Measurements from ENCODE around the gene NFATC1.
A peak's percentile ranks its signal among the peaks of the same experiment; 100 is the strongest.

The NFATC1 gene

GRCh38 chr18:79393181-79393634, 2.5 kb upstream of the NFATC1 start:
- peak; percentile 6 for DNase-seq

DNA sequence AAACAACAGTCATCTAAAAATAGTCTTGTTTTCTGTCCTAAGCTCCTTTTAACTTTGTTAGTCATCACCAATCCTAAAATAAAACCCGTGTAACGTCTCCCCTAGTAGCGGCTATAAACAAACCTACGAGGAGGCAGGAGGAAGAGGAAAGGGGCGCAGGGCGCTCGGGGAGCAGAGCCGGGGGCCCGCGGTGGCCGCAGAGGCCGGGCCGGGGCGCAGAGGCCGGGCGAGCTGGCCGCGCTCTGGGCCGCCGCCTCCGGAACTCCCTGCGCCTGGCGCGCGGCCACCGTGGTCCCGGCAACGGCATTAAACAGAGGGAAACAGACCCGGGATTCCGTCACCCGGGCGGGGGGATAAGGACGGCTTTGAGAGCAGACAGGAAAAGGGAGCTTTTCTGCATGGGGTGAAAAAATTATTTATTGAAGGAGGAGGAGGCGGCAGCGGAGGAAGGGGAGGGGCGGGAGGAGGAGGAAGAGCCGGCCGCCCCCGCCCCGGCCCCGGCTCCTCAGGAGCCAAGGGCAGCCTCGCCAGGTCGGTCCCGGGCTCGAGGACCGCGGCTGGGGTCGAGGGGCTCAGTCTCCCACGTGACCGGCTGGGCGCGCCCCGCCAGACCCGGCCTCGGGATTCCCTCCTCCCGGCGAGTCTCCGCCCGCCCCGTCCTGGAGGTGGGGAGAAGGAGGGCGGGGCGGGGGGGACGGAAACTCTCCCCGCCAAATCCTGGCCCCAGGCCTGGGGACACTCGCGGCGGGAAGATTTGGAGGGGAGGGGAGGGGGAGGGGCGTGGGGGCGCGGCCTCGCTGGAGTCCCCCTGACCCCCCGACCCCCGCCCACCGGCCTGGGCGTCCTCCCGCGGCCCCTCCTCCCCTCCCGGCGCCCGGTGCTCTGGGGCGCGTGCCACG, 1.8 kb upstream of the NFATC1 start:
- peak; percentile 64 for DNase-seq

GRCh38 chr18:79394534-79395307, 1.0 kb upstream of the NFATC1 start:
- peak; percentile 55 for DNase-seq

DNA sequence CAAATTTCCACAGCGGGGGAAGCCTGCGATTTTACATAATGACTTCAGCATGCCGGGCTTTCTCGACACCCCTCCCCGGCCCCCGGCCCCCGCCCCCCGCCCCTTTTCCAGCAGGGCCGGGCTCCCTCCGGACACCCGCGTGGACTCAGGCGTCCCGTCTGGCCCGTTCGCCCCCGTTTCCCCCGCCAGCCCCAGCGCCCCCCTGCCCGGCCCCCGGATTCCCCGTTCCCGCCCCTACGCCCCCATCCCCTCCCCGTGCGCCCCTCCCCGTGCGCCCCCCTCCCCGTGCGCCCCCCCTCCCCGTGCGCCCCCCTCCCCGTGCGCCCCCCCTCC, 456 bp upstream of the NFATC1 start:
- no peak for DNase-seq

DNA sequence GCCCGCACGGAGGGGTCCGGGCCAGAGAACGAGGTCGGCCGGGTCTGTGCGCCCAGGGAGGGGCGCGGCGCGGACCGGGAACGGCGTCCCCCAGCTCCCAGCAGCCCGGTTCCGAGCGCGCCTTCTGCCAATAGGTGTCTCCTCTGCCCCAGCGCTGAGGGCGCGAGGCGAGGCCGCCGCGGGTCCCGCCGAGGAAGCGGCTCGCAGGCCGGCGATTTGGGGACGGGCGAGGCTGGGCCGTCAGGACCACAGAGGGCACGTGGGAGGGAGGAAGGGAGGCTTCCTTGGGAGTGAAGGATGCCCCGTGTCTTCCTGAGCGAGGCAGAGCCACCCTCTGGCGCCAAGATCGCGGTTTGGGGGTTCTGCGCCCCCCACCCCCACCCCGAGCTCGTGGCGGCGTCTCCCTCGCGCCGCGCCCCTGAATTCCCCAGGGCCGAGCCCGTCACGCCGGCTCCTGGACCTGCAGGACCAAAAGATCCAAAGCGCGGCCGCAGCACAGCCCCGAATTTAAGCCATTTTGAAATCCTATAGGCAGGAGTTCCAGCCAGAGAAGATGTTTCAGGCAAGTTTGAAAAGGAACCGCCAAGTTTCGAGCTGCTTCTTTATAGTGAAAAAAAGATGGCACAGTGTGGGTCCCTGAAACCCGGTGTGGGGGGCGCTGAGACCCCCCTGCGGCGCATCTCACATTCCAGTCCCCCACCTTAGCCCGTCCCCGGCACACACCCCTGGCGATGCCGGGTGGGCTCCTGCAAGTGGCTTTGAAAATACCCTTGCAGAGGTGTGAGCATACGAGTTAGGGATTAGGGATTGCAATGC, 909 bp downstream of the NFATC1 start:
- peak; percentile 48 for DNase-seq

DNA sequence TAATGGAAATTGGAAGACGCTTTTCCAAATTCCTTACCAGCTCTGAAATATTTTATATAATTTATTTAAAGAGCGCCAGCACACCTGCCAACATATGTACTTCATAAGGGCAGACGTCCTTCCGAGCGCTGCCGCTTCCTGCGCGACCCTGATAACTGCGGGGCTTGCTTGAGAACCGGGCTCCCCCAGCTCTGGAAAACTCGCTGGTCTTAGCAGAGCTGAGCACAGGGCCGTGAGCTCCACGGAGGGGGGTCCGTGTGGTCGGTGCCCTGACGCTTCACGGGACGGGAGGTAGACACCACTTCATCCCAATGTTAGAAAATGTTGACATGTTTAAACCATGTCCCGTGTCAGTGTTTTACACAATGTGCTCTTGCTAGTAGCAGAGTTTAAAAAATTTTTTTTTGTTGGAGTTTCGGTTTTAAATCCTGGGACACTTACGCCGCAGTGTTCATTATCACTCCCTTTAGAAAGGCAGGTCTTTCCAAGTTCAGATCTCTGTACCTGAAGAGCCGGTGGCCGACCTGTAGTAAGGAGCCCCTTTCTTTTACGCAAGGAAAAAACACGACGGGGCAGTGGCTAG, 1.6 kb downstream of the NFATC1 start:
- no peak for DNase-seq

DNA sequence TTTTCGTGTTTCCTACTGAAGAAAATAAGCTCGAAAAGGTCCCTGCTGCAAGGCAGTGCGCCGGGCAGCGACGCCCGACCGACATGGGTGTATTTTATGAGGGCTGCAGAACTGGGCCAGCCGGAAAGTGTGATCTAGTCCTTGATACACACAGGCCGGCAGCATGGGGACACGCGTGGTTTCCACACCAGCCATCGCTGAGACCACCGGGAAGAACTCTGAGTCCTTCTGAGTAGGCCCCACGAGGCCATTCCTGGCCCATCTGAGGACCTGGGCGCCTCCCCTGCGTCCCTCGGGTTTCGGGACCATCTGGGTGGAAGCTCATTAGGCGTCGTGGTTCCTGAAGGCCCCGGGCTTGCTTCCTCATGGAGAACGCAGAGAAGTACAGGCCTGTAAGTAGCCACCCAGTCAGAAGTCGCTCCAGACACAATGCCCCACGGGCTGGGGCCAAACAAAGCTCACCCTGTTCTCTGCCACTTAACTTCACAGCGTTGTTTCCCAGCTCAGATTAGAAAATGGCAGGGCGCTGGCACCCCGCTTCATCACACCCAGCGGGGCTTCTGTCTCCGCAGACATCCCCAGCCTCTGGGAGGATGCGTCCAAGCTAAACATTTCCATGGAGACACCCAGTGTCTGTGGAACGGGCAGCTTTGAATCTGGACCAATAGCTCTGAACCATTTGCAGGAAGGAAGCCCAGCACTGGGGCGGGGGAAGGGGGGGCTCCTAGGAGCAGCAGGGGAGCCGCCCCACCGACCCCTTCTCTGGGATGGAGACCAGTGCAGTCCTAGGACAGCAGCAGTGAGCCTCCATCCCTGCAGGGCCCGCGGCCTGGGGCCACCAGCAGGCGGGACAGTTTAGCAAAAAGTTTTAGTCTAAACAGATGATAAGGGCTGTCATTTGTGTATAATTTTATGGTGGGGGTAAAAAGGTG, 2.4 kb downstream of the NFATC1 start:
- DNase-seq = no peak

DNA sequence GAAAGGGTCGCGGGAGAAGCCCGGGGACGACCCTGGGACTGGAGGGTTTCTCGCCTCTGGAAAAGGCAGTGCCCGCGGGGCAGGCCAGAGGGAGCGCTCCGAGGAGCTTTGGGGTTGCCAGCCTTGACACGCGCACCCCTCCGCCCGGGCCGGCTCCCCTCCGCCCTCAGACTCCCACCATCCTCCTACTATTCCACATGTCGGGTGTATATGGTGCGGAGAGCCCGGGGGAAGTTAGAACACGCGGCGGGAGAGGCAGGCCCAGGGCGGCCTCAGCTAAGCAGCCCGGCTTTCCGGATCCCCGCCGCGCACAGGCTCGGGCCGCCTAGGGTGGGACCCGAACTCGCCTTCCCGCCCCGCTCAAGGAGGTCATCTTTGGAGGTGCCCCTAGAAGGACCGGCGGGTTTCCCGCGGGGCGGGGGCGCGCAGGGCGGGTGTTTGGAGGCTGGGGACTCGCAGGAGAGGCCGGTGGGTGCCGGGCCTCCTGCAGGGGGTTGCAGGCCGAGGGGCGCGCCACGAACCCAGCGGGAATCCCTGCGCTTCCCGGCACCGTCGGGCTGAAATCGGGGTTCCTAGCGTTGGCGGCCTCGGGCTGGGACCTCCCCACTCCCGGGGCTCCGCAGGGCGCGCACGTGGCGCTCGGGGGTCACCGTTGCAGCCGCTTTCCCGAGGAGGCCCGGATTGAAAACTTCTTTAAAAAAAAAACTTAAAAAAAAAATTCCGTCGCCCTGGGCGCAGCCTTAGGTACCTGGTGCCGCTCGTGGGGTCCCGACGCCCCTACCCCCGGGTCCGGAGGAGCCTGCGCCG, 3.7 kb downstream of the NFATC1 start:
- no peak for DNase-seq

GRCh38 chr18:79400091-79400590, 4.4 kb downstream of the NFATC1 start:
- peak; percentile 6 for DNase-seq

DNA sequence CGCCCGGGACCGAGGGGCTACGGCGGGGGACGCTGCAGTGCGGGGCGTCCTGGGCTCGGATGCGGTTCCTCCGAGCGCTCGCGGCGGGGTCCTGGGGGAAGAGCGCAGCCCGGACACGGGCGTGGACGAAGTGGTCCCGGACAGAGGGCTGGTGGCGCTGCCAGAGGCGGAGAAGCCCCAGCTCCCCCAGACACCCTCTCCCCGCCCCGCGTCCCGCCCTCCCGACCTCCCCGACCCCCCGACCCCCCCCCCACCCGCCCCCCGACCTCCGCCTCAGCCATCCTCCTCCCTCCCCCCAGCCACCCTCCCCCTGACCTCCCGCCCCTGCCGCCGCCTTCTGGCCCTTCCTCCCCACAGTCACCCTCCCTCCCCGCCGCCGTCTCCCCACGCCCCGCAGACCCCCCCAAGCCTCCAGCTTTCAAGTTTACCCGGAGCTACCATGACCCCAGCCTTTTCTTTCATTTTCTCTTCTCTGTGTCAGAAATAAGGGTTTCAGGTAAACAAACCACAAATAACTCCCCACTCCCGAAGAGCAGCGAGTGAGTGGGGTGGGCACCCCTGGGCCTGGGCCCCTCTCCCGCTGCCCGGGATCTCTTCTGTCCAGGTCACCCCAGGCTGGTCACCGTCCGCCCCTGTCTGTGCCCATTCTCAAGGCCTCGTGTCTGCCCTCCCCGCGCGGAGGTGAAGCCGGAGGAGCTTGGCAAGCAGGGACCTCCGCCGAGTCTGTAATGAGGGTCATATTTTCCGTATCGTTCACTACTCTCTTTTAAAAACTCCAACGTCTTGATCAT, 5.1 kb downstream of the NFATC1 start:
- no peak for DNase-seq

GRCh38 chr18:79401494-79402208, 5.9 kb downstream of the NFATC1 start:
- no peak for DNase-seq

DNA sequence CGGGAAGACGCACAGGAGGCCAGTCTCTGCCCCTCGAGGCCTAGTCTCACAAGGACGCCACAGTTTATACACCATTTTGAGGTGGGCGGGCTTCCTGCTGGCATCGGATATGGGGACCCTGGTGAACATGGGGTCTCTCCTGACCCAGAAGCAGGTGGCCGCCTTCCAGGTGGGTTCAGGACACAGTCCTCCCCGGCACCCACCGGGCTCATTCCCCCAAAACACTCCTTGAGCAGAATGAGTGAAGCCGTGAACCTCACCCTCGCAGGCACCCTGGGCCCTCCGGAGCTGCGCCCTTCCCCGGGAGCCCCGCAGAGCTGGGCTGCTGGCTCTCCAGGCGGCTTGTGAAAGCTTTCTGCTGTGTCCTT, 6.5 kb downstream of the NFATC1 start:
- no peak for DNase-seq

GRCh38 chr18:79402977-79403722, 7.4 kb downstream of the NFATC1 start:
- DNase-seq = no peak

DNA sequence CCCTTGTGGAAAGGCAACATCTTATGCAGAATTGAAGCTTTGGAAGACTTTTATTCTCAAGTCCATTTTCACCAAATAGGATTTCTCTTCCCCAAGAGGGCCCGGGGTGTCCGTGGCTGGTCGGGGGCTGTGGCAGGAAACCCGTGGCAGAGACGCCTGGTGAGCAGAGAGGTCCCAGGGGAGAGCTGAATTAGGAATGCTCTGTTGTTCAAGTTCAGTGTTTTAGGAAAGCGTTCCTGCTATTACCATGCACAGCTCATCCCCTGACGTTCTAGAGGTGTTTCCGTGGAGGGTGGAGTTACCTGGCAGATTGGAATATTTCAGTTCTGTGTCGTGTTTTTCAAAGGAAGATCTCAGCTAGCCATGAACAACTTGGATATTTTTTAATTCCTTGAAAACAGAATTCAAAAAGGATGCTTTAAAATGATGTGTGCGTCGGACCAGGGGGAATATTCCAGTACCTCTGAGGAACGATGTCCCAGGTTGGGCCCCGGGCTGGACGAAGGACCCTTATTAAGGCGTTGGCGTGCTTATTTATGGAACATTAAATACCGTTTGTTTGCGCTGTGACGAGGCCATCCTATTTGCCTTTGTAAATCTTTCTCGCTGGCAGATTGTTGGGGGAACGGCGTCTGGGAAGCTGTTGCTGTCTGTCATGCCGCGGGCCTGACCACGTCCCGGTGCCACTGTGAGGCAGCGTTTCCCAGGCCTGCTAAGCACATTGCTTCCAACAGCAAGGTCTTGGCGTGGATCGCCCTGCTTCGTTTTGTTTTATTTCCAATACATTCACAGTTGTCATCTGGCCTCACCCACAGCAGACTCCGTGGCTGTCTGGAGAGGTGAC, 8.2 kb downstream of the NFATC1 start:
- no peak for DNase-seq

DNA sequence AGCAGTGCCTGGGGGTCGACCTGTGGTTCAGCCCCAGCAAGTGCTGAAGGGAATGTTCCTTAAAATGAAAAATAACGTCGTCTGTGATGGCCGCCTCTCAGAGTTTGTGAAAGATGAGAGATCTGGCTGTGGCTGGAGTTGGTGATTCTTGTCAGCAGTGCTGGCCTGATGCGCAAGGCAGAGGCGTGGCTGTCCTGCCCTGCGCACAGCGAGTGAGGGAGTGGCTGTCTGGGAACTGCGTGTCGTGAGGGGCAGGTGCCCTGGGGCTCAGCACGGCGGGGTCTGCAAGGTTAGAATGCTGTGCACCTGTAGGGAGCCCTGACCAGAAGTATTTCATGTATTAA, 8.8 kb downstream of the NFATC1 start:
- DNase-seq = no peak

DNA sequence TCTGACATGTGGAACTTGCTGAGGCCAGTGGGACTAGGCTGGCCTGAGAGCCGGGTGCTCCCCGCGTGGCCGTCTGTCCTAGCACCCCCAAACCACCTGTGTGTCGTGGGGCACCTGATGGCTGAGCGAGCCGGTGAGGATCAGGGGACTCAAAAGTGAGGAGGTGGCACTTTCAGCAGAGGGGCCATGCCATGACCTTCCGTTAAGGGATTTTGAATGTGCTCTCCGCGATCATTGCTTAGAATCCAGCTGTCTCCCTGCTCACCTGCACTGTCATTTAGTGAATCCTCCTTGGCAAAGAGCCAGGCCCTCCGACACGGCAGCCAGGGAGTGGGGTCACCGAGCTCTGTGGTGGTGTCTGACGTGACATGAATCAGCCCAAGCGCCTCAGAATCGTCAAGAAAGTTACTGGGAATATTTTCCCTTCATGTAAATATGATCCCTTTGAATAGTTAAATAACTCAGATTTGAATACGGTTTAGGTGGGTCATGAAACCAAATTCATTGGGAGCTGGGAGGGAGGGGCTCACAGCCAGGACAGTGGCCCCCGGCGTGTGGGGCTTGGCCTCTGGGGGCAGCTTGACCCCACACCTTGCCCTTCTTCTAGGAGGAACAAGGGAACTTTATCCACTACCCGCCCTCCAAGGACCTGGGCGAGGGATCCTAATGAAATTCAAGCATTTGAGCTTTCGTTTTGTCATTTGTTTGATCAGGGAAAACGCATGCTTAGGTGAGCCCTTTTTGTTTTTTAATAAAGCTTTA, 9.5 kb downstream of the NFATC1 start:
- no peak for DNase-seq
